Kidney (tissue), 14 donors: ENCODE measurements around the gene THADA. TPM values are rescaled to one million over a fixed set of nuclear protein-coding genes. Genes with fewer than 3 reads are reported as not detected.
A peak's percentile ranks its signal among the peaks of the same experiment; 100 is the strongest.

Source experiments
- DNase-seq, 5 donors: peaks; one replicate each; pipeline ENCODE4 v3.0.0-alpha.2; 2013 to 2020
- FAIRE-seq: peaks from 2 replicates; lab custom pipeline; 2012; peaks lifted over from hg19 to GRCh38; lab: Jason Lieb, UNC
- H3K27ac ChIP-seq, 2 donors: one replicate each; pipeline ENCODE4 v1.7.0; 2013; ENCODE audit warnings: low read depth in 2 of 2, low read length in 2 of 2, inconsistent platforms in 1 of 2
- H3K27me3 ChIP-seq: one replicate; pipeline ENCODE4 v1.7.1; 2013; ENCODE audit warnings: low read length, inconsistent platforms; ENCODE audit not compliant: control insufficient read depth, insufficient read depth
- H3K36me3 ChIP-seq, 3 donors: one replicate each; pipeline versions ENCODE4 v1.7.0 to v1.7.1; 2013; ENCODE audit warnings: low read length in 3 of 3, control low read depth in 1 of 3, inconsistent platforms in 1 of 3; ENCODE audit not compliant: insufficient read depth in 3 of 3, control insufficient read depth in 2 of 3
- H3K4me1 ChIP-seq, 3 donors: one replicate each; pipeline versions ENCODE4 v1.7.0 to v1.7.1; 2013; ENCODE audit warnings: low read length in 3 of 3, inconsistent platforms in 1 of 3, low read depth in 1 of 3; ENCODE audit not compliant: control insufficient read depth in 2 of 3, insufficient read depth in 2 of 3
- H3K4me3 ChIP-seq, 3 donors: one replicate each; pipeline versions ENCODE4 v1.7.0 to v1.8.1; 2013; ENCODE audit warnings: low read length in 3 of 3, control low read depth in 1 of 3, inconsistent platforms in 1 of 3
- H3K9ac ChIP-seq, 3 donors: one replicate each; pipeline versions ENCODE4 v1.7.0 to v1.7.1; 2013; ENCODE audit warnings: low read length in 3 of 3, control low read depth in 1 of 3, inconsistent platforms in 1 of 3
- H3K9me3 ChIP-seq, 3 donors: one replicate each; pipeline versions ENCODE4 v1.7.0 to v1.7.1; 2013; ENCODE audit warnings: low read length in 3 of 3, control low read depth in 1 of 3, inconsistent platforms in 1 of 3; ENCODE audit not compliant: control insufficient read depth in 2 of 3, insufficient read depth in 1 of 3
- CTCF ChIP-seq: IDR thresholded peaks from 3 replicates; pipeline ENCODE4 v1.5.1; 2012; ENCODE audit warnings: mild to moderate bottlenecking, moderate library complexity, borderline replicate concordance; ENCODE audit not compliant: insufficient read depth; ENCODE audit errors: extremely low read depth
- intact Hi-C: fragments of 100-400 bp; cut with DNase I; formaldehyde crosslinking; loops from one replicate; pipeline ENCODE4 v1.11.1; 2022
- polyA plus RNA-seq: library from polyadenylated mRNA; stranded (reverse); fragments of 350-450 nt; fragmentation: Illumina TruSeq; extraction: RNeasy Lipid Tissue Mini Kit (QIAGEN cat#74804); gene quantifications from one replicate; pipeline ENCODE4 v1.2.3, GENCODE V29; 2014; ENCODE audit warnings: low read depth, low replicate concordance; ENCODE audit not compliant: insufficient read depth
- total RNA-seq: library from RNA; stranded (reverse); fragmentation: NEBNext Ultra II Directional; extraction: Animal tissue kit (Norgen Biotek cat#: 25700); gene quantifications from one replicate; pipeline ENCODE4 v1.2.1, GENCODE V29; 2021
- donor health status: control.
- donor health status: control.
- donor health status: control.
- donor health status: control.
- donor health status: control.
- donor health status: DM: yes; HTN: yes; CAD: no.
- donor health status: Normal renal cell carcinoma (clear cell type).

Gene THADA
- total and polyA plus RNA-seq, 2 donors from 2014 or later = 21.4 to 45.1 TPM

- peak; percentile 50 for TF ChIP-seq CTCF
- FAIRE-seq (peak; percentile 95), DNase-seq (peak in 2 of 5 donors; percentile 56 to 73)
- Histone ChIP-seq H3K4me1 (peaks cover 0 to 3% (median 0%) of the 10 kb centered on the region in 3 donors), H3K9me3 (no peaks in the 10 kb centered on the region), H3K36me3 (peaks cover 0 to 2% (median 0%) of the 10 kb centered on the region in 3 donors), H3K27me3 (no peaks in the 10 kb centered on the region), H3K4me3 (no peak overlapping the region), H3K27ac (no peak overlapping the region), H3K9ac (no peak overlapping the region)
- intact Hi-C loops = no loop called here
Measured at GRCh38 chr2:43542285-43542933, 53.4 kb downstream of the THADA start.

- DNase-seq (no peak), FAIRE-seq (no peak)
- Histone ChIP-seq H3K27me3 (no peaks in the 10 kb centered on the region), H3K9ac (no peak overlapping the region), H3K36me3 (peaks cover 0 to 2% (median 0%) of the 10 kb centered on the region in 3 donors), H3K9me3 (no peaks in the 10 kb centered on the region), H3K4me1 (peaks cover 0 to 3% (median 0%) of the 10 kb centered on the region in 3 donors), H3K4me3 (no peak overlapping the region), H3K27ac (no peak overlapping the region)
- no peak for TF ChIP-seq CTCF
- intact Hi-C loops = no loop called here
Measured at GRCh38 chr2:43541165-43541564, 54.7 kb downstream of the THADA start.

- Histone ChIP-seq H3K9me3 (no peaks in the 10 kb centered on the region), H3K36me3 (peaks cover 0 to 2% (median 0%) of the 10 kb centered on the region in 3 donors), H3K4me1 (peaks cover 0 to 3% (median 0%) of the 10 kb centered on the region in 3 donors), H3K9ac (no peak overlapping the region), H3K27me3 (no peaks in the 10 kb centered on the region), H3K27ac (no peak overlapping the region), H3K4me3 (no peak overlapping the region)
- TF ChIP-seq CTCF = no peak
- FAIRE-seq = peak; percentile 60
- DNase-seq = peak in 4 of 5 donors; percentile 19 to 85 (median 52)
- intact Hi-C loops = no loop called here
Measured at GRCh38 chr2:43540021-43540779, 55.6 kb downstream of the THADA start.
